Hypothalamus (tissue), 51 donors: Measurements from ENCODE around the gene VWA7.

ENCODE experiments used
- DNase-seq, 51 donors: peaks; one replicate each; lab custom pipeline; 2025; lab: John Stamatoyannopoulos, UW

VWA7 gene

DNA sequence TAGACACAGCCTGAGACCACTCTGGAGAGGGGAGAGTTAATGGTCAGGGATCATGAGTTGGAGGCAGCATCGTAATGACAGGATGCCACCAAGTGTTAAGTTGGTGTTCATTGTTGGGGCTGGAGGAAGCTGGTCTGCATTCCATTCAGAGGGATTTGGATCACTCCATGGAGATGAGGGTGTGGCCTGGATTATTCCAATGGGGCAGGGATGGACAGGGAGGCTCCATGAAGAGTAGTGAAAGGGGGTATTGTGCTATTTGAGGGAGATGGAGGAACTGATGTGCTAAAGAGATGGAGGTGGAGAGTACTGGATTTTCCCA lies 13.5 kb downstream of the VWA7 start:
- peak in 10 of 51 donors; percentile 7 to 30 (median 16) for DNase-seq

DNA sequence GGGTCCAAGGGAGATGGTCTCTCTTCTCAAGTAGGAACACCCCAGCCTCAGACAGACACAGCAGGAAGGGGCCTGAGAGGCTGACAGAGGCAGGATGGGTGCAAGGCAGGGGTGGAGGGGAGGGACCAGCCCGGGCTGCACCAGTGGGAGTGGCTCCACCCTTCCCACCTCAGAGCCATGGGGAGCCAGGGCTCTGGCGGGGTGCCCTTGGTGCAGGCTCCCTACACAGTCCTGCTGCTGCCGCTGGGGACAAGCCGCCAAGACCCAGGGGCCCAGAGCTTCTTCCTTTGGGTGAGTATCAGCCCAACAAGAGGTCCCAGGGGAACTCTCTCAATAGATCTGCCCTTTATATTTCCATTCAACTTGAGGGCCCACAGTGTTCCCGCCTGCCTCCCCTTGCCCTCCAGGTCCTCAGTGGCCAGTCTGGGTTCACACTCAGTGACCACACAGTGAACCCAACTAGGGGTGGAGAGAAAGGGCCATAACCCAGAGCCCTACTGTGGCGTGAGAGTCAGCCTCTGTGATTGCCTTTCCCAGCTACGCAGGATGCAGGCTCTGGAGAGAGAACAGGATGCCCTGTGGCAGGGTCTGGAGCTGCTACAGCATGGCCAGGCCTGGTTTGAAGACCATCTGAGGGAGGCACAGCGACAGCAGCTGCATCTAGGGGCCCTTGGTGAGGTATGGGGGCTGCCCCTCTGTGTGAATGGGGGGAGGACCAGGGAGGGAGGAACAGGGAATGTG lies 14.1 kb downstream of the VWA7 start:
- no peak for DNase-seq

DNA sequence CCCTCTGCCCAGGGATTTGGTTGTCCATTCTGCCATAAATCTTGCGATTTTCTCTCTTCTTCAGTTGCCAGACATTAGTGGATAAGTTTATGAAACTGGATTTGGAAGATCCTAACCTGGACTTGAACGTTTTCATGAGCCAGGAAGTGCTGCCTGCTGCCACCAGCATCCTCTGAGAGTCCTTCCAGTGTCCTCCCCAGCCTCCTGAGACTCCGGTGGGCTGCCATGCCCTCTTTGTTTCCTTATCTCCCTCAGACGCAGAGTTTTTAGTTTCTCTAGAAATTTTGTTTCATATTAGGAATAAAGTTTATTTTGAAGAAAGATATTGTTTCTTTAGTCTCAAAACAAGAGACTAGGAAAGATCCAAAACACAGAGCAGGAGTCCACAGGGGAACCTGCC lies 14.8 kb downstream of the VWA7 start, which contains the start of gene SAPCD1:
Gene SAPCD1, plus strand, starts transcription at position 301 of the 400 bp plus-strand sequence. CDS start 399 bp downstream, outside the sequence.
- DNase-seq, result no peak

DNA sequence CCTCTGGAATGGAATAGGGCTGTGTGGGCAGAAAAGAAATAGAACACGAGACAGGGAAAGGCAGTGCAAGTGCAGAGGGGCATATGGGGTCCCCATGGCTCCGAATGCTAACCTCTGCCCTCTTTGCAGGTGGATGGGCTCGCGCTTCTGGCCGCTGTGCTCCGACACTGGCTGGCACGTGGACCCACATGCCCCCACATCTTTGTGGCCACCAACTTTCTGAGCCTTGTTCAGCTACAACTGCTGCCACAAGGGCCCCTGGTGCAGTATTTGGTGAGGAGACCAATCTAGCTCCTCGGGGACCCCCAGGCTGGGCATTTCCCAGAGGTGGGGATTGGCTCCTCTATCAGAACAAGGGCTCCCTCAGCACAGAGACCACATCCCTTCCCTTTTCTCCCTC lies 15.8 kb downstream of the VWA7 start:
- DNase-seq, result no peak

DNA sequence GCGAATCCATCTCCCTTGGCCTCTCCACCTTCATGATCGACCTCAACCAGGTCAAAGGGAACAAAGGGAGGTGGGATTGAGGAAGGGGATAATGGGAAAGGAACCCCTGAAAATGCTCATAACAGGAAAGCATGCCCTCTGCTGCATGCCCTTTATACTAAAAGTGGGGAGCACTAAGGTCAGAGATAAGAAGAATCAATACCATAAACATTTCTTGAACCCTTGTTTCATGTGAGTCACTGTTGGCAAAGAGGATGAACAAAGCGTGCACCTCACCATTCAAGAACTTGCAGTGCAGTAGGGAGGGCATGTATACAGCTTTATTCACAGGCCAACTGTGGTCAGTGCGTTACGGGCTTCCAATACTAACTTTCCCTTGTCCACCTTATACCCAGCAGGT lies 16.3 kb downstream of the VWA7 start:
- no peak for DNase-seq

DNA sequence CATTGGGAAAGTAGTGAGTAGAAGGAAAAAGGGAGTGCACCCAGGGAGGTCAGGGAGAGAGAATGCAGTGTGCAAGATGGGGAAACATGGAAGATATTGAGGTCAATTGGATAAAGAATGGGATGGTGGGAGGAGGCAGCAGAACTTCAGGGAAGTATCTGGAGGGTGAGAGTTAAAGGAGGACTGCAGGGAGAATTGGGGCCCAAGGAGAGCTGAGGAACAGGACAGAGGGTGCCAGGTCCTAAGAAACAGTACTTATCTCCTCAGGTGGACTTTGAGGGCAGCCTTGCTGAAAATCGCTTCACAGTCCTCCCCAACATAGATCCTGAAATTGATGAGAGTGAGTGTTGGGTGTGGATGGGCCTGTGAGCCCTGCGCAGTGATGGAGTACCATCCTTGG lies 18.8 kb downstream of the VWA7 start:
- no peak for DNase-seq

DNA sequence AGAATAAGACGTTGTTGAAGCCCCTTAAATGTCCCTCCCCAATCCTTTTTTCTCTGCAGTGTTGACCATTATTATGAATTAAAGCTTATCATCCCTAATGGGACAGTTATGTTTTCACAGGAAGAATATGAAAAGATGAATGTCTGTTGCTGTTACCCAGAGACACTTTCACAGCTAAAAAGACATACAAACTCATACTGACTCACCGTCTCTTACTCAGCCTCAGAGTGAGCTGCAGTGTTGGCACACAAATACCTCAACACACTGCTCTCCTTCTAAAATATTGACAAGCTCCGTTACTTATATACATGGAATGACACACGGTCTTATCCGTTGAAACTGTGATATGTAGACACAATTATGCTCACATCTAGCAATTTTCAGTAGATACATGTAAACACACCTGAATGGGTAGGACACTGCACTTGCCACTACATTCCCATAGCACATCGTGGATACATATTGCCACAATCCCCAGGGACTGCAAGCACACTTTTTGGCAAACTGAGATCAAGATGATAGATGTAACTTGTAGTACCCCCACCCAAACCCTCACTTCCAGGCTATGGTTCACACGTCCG lies 24.3 kb downstream of the VWA7 start:
- no peak for DNase-seq

DNA sequence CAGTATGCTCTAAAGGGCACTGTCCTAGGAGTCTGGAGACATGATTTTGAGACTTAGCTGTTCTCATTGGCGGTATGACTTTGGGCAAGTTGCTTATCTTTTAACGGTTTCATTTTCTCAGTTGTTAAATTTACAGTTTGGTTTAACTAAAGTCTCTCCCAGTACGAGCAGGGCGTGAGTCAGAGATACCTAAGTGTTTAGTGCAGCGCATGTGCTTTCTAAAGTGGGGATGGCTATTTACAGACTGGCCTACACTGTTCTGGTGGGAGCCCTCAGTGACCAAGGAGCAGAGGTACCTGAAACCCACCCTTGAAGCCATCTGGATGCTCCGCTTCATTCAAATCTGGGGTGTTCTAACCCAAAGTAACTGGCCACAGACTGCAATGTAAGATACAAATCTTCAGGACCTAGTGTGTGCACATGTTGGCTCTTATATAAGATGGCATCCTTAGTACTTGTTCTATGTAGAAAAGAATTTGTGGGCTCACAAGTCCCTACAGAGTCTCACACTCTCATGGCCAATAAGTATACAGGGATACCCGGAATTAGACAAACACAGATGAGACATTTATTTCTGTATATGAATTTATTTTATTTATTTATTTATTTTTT lies 26.6 kb downstream of the VWA7 start:
- DNase-seq, result no peak

DNA sequence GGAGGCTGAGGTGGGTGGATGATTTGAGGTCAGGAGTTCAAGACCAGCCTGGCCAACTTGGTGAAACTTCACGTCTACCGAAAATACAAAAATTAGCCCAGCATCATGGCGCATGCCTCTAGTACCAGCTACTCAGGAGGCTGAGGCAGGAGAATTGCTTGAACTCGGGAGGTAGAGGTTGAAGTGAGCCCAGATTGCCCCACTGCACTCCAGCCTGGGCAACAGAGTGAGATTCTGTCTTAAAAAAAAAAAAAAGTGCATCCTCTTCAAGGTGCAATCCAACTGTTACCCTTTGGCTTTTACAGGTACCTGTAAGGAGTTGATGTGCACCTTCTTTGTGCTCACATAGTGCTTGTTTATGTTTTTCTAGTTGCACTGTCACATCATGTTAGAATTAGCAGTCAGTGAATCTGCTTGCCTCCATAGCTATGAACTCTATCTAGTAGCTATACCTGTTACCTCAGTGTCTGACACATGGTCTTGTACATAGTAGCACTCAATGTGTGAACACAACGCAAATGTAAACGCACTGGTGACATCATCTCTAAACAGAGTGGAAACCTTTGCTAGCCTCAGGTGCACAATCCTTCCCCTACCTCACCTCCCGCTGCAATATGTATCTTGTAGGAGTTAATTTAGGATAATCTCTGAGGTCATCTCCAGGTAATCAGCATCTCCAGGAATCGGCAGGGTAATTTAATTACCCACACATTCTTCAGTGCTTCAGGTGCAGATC lies 27.7 kb downstream of the VWA7 start:
- no peak for DNase-seq

DNA sequence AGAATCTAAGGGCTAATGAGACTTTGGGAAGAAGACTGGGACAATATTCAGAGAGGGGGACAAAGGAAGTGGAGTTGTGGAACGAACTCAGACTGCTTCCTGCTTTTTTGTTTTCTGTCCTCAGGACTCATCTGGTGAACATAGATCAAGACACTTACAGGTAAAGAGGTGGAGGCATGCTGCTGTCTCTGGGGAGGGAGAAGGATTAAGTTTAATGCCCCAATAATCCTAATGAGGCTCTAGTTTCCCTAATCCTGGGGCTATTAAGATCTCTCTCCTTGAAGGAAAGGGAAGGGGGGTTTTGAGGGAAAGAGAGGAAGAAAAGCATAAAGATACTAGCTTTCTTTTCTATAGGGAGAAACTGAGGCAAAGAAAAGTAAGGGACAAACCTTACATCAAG lies 32.7 kb downstream of the VWA7 start:
- DNase-seq, result no peak

DNA sequence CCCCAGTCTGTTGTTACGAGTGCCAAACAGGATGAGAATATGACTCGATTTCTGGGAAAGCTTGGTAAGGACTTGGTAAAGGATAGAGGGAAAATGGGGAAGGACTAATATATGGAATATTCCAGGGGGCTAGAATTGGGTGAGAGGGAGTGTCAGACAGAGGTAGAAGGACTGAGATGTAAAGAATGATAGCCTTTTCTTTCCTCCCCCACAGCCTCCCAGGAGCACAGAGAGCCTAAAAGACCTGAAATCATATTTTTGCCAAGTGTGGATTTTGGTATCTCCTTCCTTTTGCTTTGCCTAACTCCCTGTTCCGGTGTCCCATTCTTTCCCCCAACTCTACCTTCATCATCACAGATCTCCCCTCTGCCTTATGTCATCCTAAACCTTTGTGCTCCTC lies 34.2 kb downstream of the VWA7 start:
- DNase-seq, result no peak

DNA sequence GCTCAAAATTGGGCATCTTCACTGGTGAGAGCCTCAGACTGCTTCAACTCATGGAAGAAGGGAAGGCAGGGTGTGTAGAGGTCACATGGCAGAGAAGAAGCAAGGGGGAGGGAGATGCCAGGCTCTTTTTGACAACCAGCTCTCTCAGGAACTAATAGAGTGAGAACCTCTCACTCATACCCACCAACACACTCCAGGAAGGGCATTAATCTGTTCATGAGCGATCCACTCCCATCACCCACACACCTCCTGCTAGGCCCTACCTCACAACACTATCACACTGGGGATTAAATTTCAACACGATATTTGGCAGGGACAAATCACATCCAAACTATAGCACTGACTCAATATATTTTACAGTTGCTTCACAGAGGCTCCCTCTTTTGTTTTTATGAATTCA lies 35.3 kb downstream of the VWA7 start:
- no peak for DNase-seq

DNA sequence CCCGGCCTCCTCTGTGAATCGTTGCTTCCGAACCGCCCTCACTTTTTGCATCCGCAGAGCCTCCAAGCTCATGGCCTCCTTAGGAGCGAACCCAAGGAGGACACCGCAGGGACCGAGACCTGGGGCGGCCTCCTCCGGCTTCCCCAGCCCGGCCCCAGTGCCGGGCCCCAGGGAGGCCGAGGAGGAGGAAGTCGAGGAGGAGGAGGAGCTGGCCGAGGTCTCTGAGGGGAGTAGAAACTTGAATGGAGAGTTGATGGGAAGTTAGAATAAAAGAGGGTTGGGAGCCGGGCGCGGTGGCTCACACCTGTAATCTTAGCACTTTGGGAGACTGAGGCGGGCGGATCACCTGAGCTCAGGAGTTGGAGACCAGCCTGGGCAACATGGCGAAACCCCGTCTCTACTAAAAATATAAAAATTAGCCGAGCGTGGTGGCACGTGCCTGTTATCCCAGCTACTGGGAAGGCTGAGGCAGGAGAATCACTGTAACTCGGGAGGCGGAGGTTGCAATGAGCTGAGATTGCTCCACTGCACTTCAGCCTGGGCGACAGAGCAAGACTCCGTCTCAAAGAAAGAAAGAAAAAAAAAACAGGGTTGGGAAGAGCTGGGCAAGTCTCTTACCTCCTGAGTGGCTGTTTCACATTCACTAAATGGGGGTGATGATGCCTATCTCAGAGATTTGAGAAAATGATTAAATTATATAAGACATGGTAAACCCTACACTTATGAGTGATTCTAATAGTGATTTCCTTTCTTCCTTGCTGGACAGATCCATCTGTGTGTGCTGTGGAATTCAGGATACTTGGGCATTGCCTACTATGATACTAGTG lies 36.5 kb downstream of the VWA7 start:
- peak in 3 of 51 donors; percentile 19 to 41 (median 32) for DNase-seq

DNA sequence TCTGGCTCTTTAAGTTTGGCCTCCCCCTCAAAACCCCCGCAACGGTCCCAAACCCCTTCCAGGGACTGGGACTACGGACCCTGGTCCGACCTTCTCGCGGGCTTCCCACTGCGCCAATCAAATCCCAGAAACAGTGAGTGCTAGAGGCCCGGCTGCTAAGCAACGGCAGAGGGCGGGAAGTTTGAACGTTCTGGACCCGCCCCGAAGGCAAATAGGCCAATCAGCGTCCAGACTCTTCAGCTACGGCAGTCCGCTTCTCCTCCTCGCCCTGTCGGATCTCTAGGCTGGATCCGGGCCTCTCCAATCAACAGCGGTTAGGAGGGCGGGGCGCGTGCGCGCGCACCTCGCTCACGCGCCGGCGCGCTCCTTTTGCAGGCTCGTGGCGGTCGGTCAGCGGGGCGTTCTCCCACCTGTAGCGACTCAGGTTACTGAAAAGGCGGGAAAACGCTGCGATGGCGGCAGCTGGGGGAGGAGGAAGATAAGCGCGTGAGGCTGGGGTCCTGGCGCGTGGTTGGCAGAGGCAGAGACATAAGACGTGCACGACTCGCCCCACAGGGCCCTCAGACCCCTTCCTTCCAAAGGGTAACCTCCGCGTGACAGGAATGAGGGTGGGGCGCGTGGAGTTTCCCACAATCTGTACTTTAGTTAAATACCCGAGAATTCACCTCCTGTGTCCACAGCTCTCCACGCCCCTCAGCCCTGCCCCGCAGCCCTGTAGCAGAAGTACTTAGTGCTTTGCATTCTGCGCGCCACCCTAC lies 37.3 kb downstream of the VWA7 start, which contains the start of gene MSH5:
Gene MSH5, plus strand, starts transcription at position 367 of the 758 bp plus-strand sequence. CDS start 462 bp downstream, outside the sequence.
- DNase-seq, result peak in 50 of 51 donors; percentile 80 to 98 (median 94)

DNA sequence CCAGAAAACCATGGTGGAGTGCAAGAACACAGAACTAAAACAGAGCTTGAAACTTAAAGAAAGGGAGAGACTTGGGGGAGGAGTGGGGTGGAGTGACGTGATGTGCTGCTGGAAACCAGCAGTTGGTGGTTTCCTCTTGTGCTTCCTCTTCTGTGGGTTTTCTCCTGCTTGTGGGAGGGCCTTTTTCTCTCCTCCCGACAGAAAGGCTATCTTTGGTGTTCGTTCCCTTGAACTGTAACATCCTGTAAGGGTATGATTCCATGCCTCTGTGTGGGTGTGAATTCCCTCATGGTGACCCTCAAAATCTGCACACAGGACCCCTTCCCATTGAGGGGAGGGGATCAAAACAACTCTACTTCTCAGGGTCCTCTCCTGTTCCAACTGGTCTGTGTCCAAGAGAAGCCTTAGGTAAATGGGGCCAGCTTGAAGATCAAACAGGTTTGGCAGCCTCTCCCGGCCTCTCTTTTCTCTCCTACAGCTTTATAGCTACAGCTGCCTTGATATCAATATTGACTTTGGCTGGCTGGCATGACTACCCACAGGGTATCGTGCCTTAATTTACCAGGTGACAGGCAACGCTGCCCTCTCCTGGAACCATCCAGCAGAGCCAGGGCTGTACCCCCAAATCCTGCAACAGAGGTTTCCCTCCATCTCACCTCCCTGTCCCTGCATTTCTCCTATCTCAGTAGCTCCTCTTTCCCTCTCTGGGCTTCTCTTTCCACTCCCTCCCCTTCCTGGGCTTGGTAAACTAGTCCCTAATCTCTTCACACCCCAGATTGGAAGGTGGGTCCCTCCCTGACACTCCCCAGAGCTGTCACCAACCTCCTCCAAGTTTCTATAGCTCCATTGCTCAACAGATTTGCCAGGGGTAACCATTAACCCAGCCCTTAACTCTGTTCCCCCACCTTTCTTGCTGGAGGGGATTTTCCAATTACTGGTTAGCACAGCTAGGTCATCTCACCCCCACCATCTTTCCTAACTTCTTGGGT lies 38.8 kb downstream of the VWA7 start:
- DNase-seq, result peak in 4 of 51 donors; percentile 6 to 33 (median 16)

DNA sequence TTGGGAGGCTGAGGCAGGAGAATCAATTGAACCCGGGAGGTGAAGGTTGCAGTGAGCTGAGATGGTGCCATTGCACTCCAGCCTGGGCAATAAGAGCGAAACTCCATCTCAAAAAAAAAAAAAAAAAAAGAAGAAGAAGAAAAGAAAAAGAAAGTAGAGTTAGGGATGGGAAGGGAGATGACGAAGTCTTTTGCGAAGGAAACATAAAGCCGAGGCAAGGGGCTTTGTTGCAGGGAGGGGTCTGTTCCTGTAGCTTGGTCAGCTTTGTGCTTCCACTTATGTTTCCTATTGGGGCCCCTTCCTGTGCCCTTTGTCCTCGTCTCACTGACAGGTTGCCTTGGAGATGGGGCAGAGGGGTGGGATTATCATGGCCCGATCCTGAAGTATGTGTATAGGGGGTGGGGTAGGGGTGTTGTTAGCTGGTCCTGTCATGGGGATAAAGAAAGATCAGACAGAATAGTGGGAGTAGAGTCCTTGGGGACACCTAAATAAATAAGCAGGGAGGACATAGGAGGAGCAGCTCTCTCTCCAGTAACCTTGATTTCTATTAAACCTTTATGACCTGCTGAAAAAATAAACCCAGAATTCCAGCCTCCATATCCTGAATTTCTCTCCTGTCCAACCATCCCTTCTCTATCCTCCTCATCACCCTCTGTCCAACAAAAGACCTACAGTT lies 39.7 kb downstream of the VWA7 start:
- no peak for DNase-seq

DNA sequence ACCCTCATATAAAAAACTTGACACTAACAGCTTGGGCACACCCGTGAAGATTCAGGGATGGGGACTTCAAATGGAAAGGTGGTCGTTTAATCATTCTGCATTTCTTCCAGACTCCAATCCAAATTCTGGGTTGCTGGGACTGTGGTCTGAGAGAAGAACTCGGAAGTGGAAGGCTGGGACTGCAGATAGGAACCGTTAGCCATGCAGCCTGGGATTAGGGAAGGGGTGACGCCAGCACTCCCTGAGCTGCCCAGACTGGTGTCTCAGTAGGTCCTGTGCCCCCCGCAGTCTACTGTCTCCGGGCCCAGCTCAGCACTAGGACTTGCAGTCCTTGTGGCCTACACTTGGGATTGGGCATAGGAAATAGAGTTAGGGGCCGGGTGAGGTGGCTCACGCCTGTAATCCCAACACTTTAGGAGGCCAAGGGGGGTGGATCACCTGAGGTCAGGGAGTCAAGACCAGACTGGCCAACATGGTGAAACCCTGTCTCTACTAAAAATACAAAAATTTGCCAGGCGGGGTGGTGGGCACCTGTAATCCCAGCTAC lies 40.3 kb downstream of the VWA7 start:
- DNase-seq, result no peak
